GM23338 (cell line): ENCODE results near the gene PTMA.

Source experiments
- CREB1 ChIP-seq: fragments of 250-450 bp; sonication (Bioruptor Pico); IDR thresholded peaks from 2 replicates; pipeline ENCODE4 v1.5.0; 2020; ENCODE audit warnings: low read depth, mild to moderate bottlenecking, moderate library complexity
- CTCF ChIP-seq, 2 experiments: fragments of 200-600 bp in 1 of 2; sonication (generic) in 1 of 2; conservative IDR thresholded peaks; 2 replicates each; pipeline versions ENCODE4 v1.5.1 to v1.6.1; 2016 to 2017; ENCODE audit warnings: antibody characterized with exemption in 2 of 2, low read depth in 2 of 2, mild to moderate bottlenecking in 2 of 2, moderate library complexity in 1 of 2
- EZH2 ChIP-seq: fragments of 200-600 bp; sonication (generic); IDR thresholded peaks from one replicate; pipeline ENCODE4 v1.8.0; 2017; ENCODE audit warnings: antibody characterized with exemption, mild to moderate bottlenecking, low read depth; ENCODE audit not compliant: unreplicated experiment
- EZH2phosphoT487 ChIP-seq: fragments of 200-600 bp; sonication (generic); IDR thresholded peaks from one replicate; pipeline ENCODE4 v1.8.1; 2018; ENCODE audit warnings: antibody characterized with exemption; ENCODE audit not compliant: unreplicated experiment
- JUNB ChIP-seq: IDR thresholded peaks from one replicate; pipeline ENCODE4 v1.6.1; 2016; ENCODE audit warnings: antibody characterized with exemption; ENCODE audit not compliant: unreplicated experiment
- NANOG ChIP-seq: IDR thresholded peaks from 2 replicates; pipeline ENCODE4 v1.6.1; 2016; ENCODE audit warnings: antibody characterized with exemption, borderline replicate concordance
- POLR2AphosphoS5 ChIP-seq: IDR thresholded peaks from 2 replicates; pipeline ENCODE4 v1.6.1; 2016; ENCODE audit warnings: antibody characterized with exemption, low read depth
- REST ChIP-seq: IDR thresholded peaks from one replicate; pipeline ENCODE4 v1.6.1; 2018; ENCODE audit warnings: antibody characterized with exemption; ENCODE audit not compliant: unreplicated experiment
- STAT1 ChIP-seq: IDR thresholded peaks from one replicate; pipeline ENCODE4 v1.6.1; 2016; ENCODE audit warnings: antibody characterized with exemption; ENCODE audit not compliant: unreplicated experiment
- ZNF114 ChIP-seq: fragments of 250-450 bp; sonication (Bioruptor Pico); IDR thresholded peaks from 2 replicates; pipeline ENCODE4 v1.5.0; 2020; ENCODE audit warnings: mild to moderate bottlenecking, moderate library complexity
- ZNF331 ChIP-seq: fragments of 250-450 bp; sonication (Bioruptor Pico); IDR thresholded peaks from 2 replicates; pipeline ENCODE4 v1.5.0; 2020; ENCODE audit warnings: low read depth, mild to moderate bottlenecking, moderate library complexity
- TF ChIP-seq, protein P1 (sequence below): IDR thresholded peaks from 2 replicates; pipeline ENCODE4 v1.6.1; 2016; ENCODE audit warnings: antibody characterized with exemption
- TF ChIP-seq, protein P2 (sequence below): fragments of 250-450 bp; sonication (Bioruptor Pico); IDR thresholded peaks from 2 replicates; pipeline ENCODE4 v1.5.0; 2020; ENCODE audit warnings: mild to moderate bottlenecking, moderate library complexity

DNA sequence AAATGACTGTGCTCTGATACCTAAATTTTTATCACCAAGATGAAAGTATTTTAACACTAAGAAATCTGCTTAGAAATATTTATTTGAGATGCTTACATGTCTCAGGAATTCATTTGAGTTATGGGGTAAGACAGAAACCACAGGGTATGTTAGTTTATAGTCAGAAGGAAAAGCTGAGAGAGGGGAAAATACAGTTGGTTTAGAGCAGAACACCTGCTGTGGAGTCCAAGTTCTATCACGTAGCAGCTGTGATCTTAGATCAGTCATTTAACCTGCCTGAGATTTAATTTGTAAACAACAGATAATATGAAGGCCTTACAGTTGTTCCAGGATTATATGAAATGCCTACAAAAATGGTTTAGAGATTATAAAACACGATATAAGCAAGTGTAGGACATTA, 43.7 kb downstream of the PTMA start:
- TF ChIP-seq EZH2phosphoT487 (no peak), CTCF (conservative IDR thresholded peaks at IDR 0.05; ENCODE audit: low read depth in 2 of 2) (no peak), POLR2AphosphoS5 (no peak), REST (no peak), ZNF114 (CRISPR knock-in tag) (no peak), CREB1 (CRISPR knock-in tag) (no peak), EZH2 (no peak), ZNF331 (CRISPR knock-in tag) (no peak), JUNB (no peak), STAT1 (no peak), NANOG (no peak)
- TF ChIP-seq, protein P1, sequence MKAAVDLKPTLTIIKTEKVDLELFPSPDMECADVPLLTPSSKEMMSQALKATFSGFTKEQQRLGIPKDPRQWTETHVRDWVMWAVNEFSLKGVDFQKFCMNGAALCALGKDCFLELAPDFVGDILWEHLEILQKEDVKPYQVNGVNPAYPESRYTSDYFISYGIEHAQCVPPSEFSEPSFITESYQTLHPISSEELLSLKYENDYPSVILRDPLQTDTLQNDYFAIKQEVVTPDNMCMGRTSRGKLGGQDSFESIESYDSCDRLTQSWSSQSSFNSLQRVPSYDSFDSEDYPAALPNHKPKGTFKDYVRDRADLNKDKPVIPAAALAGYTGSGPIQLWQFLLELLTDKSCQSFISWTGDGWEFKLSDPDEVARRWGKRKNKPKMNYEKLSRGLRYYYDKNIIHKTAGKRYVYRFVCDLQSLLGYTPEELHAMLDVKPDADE = no peak
- TF ChIP-seq, protein P2, sequence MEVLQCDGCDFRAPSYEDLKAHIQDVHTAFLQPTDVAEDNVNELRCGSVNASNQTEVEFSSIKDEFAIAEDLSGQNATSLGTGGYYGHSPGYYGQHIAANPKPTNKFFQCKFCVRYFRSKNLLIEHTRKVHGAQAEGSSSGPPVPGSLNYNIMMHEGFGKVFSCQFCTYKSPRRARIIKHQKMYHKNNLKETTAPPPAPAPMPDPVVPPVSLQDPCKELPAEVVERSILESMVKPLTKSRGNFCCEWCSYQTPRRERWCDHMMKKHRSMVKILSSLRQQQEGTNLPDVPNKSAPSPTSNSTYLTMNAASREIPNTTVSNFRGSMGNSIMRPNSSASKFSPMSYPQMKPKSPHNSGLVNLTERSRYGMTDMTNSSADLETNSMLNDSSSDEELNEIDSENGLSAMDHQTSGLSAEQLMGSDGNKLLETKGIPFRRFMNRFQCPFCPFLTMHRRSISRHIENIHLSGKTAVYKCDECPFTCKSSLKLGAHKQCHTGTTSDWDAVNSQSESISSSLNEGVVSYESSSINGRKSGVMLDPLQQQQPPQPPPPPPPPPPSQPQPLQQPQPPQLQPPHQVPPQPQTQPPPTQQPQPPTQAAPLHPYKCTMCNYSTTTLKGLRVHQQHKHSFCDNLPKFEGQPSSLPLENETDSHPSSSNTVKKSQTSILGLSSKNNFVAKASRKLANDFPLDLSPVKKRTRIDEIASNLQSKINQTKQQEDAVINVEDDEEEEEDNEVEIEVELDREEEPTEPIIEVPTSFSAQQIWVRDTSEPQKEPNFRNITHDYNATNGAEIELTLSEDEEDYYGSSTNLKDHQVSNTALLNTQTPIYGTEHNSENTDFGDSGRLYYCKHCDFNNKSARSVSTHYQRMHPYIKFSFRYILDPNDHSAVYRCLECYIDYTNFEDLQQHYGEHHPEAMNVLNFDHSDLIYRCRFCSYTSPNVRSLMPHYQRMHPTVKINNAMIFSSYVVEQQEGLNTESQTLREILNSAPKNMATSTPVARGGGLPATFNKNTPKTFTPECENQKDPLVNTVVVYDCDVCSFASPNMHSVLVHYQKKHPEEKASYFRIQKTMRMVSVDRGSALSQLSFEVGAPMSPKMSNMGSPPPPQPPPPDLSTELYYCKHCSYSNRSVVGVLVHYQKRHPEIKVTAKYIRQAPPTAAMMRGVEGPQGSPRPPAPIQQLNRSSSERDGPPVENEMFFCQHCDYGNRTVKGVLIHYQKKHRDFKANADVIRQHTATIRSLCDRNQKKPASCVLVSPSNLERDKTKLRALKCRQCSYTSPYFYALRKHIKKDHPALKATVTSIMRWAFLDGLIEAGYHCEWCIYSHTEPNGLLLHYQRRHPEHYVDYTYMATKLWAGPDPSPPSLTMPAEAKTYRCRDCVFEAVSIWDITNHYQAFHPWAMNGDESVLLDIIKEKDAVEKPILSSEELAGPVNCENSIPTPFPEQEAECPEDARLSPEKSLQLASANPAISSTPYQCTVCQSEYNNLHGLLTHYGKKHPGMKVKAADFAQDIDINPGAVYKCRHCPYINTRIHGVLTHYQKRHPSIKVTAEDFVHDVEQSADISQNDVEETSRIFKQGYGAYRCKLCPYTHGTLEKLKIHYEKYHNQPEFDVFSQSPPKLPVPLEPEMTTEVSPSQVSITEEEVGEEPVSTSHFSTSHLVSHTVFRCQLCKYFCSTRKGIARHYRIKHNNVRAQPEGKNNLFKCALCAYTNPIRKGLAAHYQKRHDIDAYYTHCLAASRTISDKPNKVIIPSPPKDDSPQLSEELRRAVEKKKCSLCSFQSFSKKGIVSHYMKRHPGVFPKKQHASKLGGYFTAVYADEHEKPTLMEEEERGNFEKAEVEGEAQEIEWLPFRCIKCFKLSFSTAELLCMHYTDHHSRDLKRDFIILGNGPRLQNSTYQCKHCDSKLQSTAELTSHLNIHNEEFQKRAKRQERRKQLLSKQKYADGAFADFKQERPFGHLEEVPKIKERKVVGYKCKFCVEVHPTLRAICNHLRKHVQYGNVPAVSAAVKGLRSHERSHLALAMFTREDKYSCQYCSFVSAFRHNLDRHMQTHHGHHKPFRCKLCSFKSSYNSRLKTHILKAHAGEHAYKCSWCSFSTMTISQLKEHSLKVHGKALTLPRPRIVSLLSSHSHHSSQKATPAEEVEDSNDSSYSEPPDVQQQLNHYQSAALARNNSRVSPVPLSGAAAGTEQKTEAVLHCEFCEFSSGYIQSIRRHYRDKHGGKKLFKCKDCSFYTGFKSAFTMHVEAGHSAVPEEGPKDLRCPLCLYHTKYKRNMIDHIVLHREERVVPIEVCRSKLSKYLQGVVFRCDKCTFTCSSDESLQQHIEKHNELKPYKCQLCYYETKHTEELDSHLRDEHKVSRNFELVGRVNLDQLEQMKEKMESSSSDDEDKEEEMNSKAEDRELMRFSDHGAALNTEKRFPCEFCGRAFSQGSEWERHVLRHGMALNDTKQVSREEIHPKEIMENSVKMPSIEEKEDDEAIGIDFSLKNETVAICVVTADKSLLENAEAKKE = no peak
